Hindlimb muscle (tissue), 1 donor: Measurements from ENCODE around the gene LYVE1. TPM values are rescaled to one million over a fixed set of nuclear protein-coding genes. Genes with fewer than 3 reads are reported as not detected.

Source experiments
- DNase-seq: peaks from one replicate; pipeline ENCODE4 v3.0.0-alpha.2; 2013
- polyA plus RNA-seq: library from polyadenylated mRNA; unstranded; fragments of 120-200 nt; gene quantifications from one replicate; pipeline ENCODE4 v1.2.1, GENCODE V29; 2013; ENCODE audit not compliant: insufficient read length

Gene LYVE1
- polyA plus RNA-seq, 1 donor: 55.4 TPM

GRCh38 chr11:10519630-10520029 is 48.8 kb downstream of the LYVE1 start:
- no peak for DNase-seq

- no peak for DNase-seq
Observed at GRCh38 chr11:10518891-10519290, 49.6 kb downstream of the LYVE1 start.

- DNase-seq: no peak
Observed at GRCh38 chr11:10518123-10518522, 50.3 kb downstream of the LYVE1 start.

GRCh38 chr11:10515418-10515817 is 53.0 kb downstream of the LYVE1 start:
- DNase-seq: no peak

GRCh38 chr11:10514709-10515108 is 53.8 kb downstream of the LYVE1 start:
- DNase-seq: no peak

- no peak for DNase-seq
Observed at GRCh38 chr11:10514202-10514601, 54.3 kb downstream of the LYVE1 start.

GRCh38 chr11:10511181-10511621 is 57.3 kb downstream of the LYVE1 start:
- no peak for DNase-seq

Other genes with a start within 250 kb of the LYVE1 start
- gene AMPD3, start 113.4 kb downstream of the LYVE1 start, polyA plus RNA-seq: 5.0 TPM
- 23.9 TPM for gene RNF141, start 27.5 kb downstream of the LYVE1 start, polyA plus RNA-seq
- 6.4 TPM for gene IRAG1, start 125.1 kb upstream of the LYVE1 start, polyA plus RNA-seq
- gene CTR9, start 182.6 kb upstream of the LYVE1 start, polyA plus RNA-seq: 27.2 TPM
- 718 TPM for gene EIF4G2, start 240.3 kb upstream of the LYVE1 start, polyA plus RNA-seq